HepG2 (cell line): ENCODE measurements around the gene CCDC83. TPM values are rescaled to one million over a fixed set of nuclear protein-coding genes. Genes with fewer than 3 reads are reported as not detected.

Source experiments
- ATAC-seq: fragments of 200-7000 bp; cut with Tn5 transposase; 3 replicates; pipeline ENCODE4 v1.9.1; 2020; ENCODE audit warnings: mild to moderate bottlenecking, moderate library complexity
- BruUV-seq: library from RNA; stranded (reverse); fragments of 400-500 nt; replicated peaks from 2 replicates; lab custom pipeline; 2021; lab: Mats Ljungman, UMichigan
- CTCF ChIA-PET: fragments of 300-600 bp; formaldehyde crosslinking; extraction: SDS; loops from one replicate; lab custom pipeline; 2021; ENCODE audit warnings: low total read pairs, inconsistent platforms, low intra/inter-chr PET ratio; lab: Yijun Ruan, JAX
- POLR2A ChIA-PET: fragments of 350-600 bp; sonication (Branson Sonifier 250); formaldehyde crosslinking; loops from one replicate; lab custom pipeline; 2020; ENCODE audit warnings: antibody characterized with exemption, inconsistent platforms; lab: Yijun Ruan, JAX
- DNase-seq: peaks from one replicate; pipeline ENCODE4 v3.0.0-alpha.2; 2015; ENCODE audit warnings: low spot score
- FAIRE-seq: peaks from 3 replicates; lab custom pipeline; 2011; peaks lifted over from hg19 to GRCh38; lab: Jason Lieb, UNC
- H2AFZ ChIP-seq: one replicate; pipeline ENCODE4 v1.6.1; 2011; ENCODE audit warnings: low read length, inconsistent platforms
- H3K27ac ChIP-seq: fragments of 300-600 bp; 3 replicates; pipeline ENCODE4 v1.8.0; 2011; ENCODE audit warnings: mixed run types, mild to moderate bottlenecking, mixed read lengths, low read length, inconsistent platforms; ENCODE audit not compliant: insufficient read depth; ENCODE audit errors: extremely low read length
- H3K27me3 ChIP-seq, 2 experiments: fragments of 200-600 bp in 1 of 2; 2 replicates in 1 of 2; 3 replicates in 1 of 2; pipeline versions ENCODE4 v1.6.0 to v1.8.0; 2011; ENCODE audit warnings: low read length in 2 of 2, mild to moderate bottlenecking in 2 of 2, moderate library complexity in 2 of 2, inconsistent platforms in 1 of 2; ENCODE audit not compliant: insufficient read depth in 2 of 2, control insufficient read depth in 1 of 2
- H3K36me3 ChIP-seq, 2 experiments: fragments of 200-600 bp in 1 of 2; replicated peaks in 1 of 2; 2 replicates in 1 of 2; 3 replicates in 1 of 2; pipeline versions ENCODE4 v1.5.1 to v1.8.0; 2011; ENCODE audit warnings: low read length in 2 of 2, inconsistent platforms in 1 of 2; ENCODE audit not compliant: insufficient read depth in 2 of 2, control insufficient read depth in 1 of 2
- H3K4me1 ChIP-seq: 2 replicates; pipeline ENCODE4 v1.5.1; 2012; ENCODE audit warnings: low read length, inconsistent platforms; ENCODE audit not compliant: insufficient read depth
- H3K4me2 ChIP-seq: 2 replicates; pipeline ENCODE4 v1.6.0; 2011; ENCODE audit warnings: low read depth, low read length, inconsistent platforms
- H3K4me3 ChIP-seq, 3 experiments: fragments of 200-600 bp in 1 of 3; sonication (generic), shearing (Covaris generic) in 1 of 3; replicated peaks in 1 of 3; 2 replicates each; pipeline ENCODE4 v1.5.1; 2011 to 2016; ENCODE audit warnings: low read length in 3 of 3, inconsistent platforms in 2 of 3, low read depth in 2 of 3, mild to moderate bottlenecking in 2 of 3, control low read depth in 1 of 3, mixed read lengths in 1 of 3; ENCODE audit not compliant: insufficient read depth in 1 of 3
- H3K79me2 ChIP-seq: one replicate; pipeline ENCODE4 v1.6.1; 2011; ENCODE audit warnings: low read length, inconsistent platforms; ENCODE audit not compliant: insufficient read depth
- H3K9ac ChIP-seq: 2 replicates; pipeline ENCODE4 v1.6.0; 2011; ENCODE audit warnings: mild to moderate bottlenecking, low read depth, low read length, inconsistent platforms; ENCODE audit not compliant: insufficient read depth
- H3K9me3 ChIP-seq: 2 replicates; pipeline ENCODE4 v1.5.1; 2012; ENCODE audit warnings: mild to moderate bottlenecking, low read length
- H4K20me1 ChIP-seq: 2 replicates; pipeline ENCODE4 v1.6.0; 2011; ENCODE audit warnings: inconsistent platforms, mild to moderate bottlenecking, low read length, moderate library complexity; ENCODE audit not compliant: insufficient read depth
- DDIT3 ChIP-seq: sonication (generic); formaldehyde crosslinking; IDR thresholded peaks from 2 replicates; pipeline ENCODE4 v1.4.0; 2020; ENCODE audit warnings: mild to moderate bottlenecking, missing genetic modification reagents
- FOSL1 ChIP-seq: sonication (generic); formaldehyde crosslinking; IDR thresholded peaks from 2 replicates; pipeline ENCODE4 v1.9.0; 2021; ENCODE audit warnings: missing genetic modification reagents, borderline replicate concordance
- GATAD1 ChIP-seq: IDR thresholded peaks from 2 replicates; pipeline ENCODE4 v1.6.1; 2016; ENCODE audit warnings: missing genetic modification reagents, missing compliant biosample characterization
- PAF1 ChIP-seq: IDR thresholded peaks from 2 replicates; pipeline ENCODE4 v1.6.1; 2016; ENCODE audit warnings: missing genetic modification reagents, missing compliant biosample characterization
- PAXIP1 ChIP-seq: sonication (generic); formaldehyde crosslinking; conservative IDR thresholded peaks from 2 replicates; pipeline ENCODE4 v1.4.0; 2020; ENCODE audit warnings: mild to moderate bottlenecking, missing genetic modification reagents, moderate library complexity
- PLRG1 ChIP-seq: fragments of 450-650 bp; conservative IDR thresholded peaks from 2 replicates; pipeline ENCODE4 v1.6.1; 2016
- POLR2G ChIP-seq: fragments of 200-400 bp; formaldehyde crosslinking; IDR thresholded peaks from 2 replicates; pipeline ENCODE4 v1.6.1; 2018; ENCODE audit warnings: mild to moderate bottlenecking, low read depth, low read length, moderate library complexity
- RFX3 ChIP-seq: IDR thresholded peaks from 2 replicates; pipeline ENCODE4 v1.6.1; 2016; ENCODE audit warnings: missing biosample characterization, missing genetic modification reagents
- XBP1 ChIP-seq: sonication (generic); formaldehyde crosslinking; IDR thresholded peaks from 2 replicates; pipeline ENCODE4 v1.5.0; 2020; ENCODE audit warnings: missing genetic modification reagents
- YEATS2 ChIP-seq: sonication (generic); formaldehyde crosslinking; IDR thresholded peaks from 2 replicates; pipeline ENCODE4 v1.4.0; 2020; ENCODE audit warnings: missing genetic modification reagents, borderline replicate concordance
- YEATS4 ChIP-seq: sonication (generic); formaldehyde crosslinking; IDR thresholded peaks from 2 replicates; pipeline ENCODE4 v1.4.0; 2020; ENCODE audit warnings: missing genetic modification reagents, borderline replicate concordance
- ZNF275 ChIP-seq: sonication (generic); formaldehyde crosslinking; IDR thresholded peaks from 2 replicates; pipeline ENCODE4 v1.8.0; 2022; ENCODE audit warnings: missing genetic modification reagents, mild to moderate bottlenecking, inconsistent platforms, borderline replicate concordance
- ZNF800 ChIP-seq: sonication (generic); formaldehyde crosslinking; IDR thresholded peaks from 2 replicates; pipeline ENCODE4 v1.4.0; 2020; ENCODE audit warnings: missing genetic modification reagents
- ZSCAN21 ChIP-seq: sonication (generic); formaldehyde crosslinking; IDR thresholded peaks from 2 replicates; pipeline ENCODE4 v1.8.0; 2022; ENCODE audit warnings: mild to moderate bottlenecking, missing genetic modification reagents, moderate library complexity, borderline replicate concordance
- WGBS: methylation state at CpG from one replicate; pipeline ENCODE4 v1.1.6; 2017; ENCODE audit warnings: low lambda C conversion rate; 5-methylcytosine and 5-hydroxymethylcytosine counted together
- in situ Hi-C: cut with HindIII; loops from 2 replicates; pipeline ENCODE4 v1.10.0; 2017; ENCODE audit warnings: low pct_unique_long_range_greater_than_20kb; ENCODE audit not compliant: extremely low pct_ligation_motif_present
- intact Hi-C: fragments of 100-400 bp; cut with micrococcal nuclease; formaldehyde crosslinking; loops from one replicate; pipeline ENCODE4 v1.10.0; 2022; ENCODE audit not compliant: unreplicated experiment
- polyA plus RNA-seq, 8 experiments: library from polyadenylated mRNA; depleted of rRNA in 3 of 8; stranded (reverse) in 7 of 8; unstranded in 1 of 8; fragments of >200 nt; fragmentation: Illumina TruSeq in 4 of 8; extraction: Trizol in 4 of 8; gene quantifications; 2 replicates each; pipeline versions ENCODE4 v1.2.1 to v1.2.3, GENCODE V29; 2011 to 2016; ENCODE audit warnings: low read depth in 4 of 8, missing spikeins in 1 of 8, mixed read lengths in 1 of 8; ENCODE audit not compliant: insufficient read depth in 1 of 8
- total RNA-seq, 5 experiments: library from RNA; depleted of rRNA; stranded (reverse); fragments of >200 nt; fragmentation: Illumina TruSeq; extraction: Trizol; gene quantifications; 2 replicates each; pipeline ENCODE4 v1.2.3, GENCODE V29; 2016; ENCODE audit warnings: low read depth in 1 of 5

Gene CCDC83
- total and polyA plus RNA-seq, 2 of the 13 experiments (the other 11 are each of a cell fraction or from before 2014, with no cell fraction given): not detected

- no peaks in the 10 kb centered on the region for H3K27me3 ChIP-seq
- no peak for FAIRE-seq
- ChIA-PET CTCF (no interaction called here), POLR2A (no interaction called here)
- no peak for ATAC-seq
- no peaks in the 10 kb centered on the region for H3K79me2 ChIP-seq
- in situ Hi-C loops: loop anchor here (10.0 to 25.0 kb wide), 2 partner anchors 273 to 355 kb away; no protein-coding TSS in a partner anchor
- H4K20me1 ChIP-seq: no peaks in the 10 kb centered on the region
- no peaks in the 10 kb centered on the region for H3K36me3 ChIP-seq
- no peak overlapping the region for H3K27ac ChIP-seq
- H3K9ac ChIP-seq: no peak overlapping the region
- H3K4me2 ChIP-seq: no peak overlapping the region
- no peak overlapping the region for H3K4me3 ChIP-seq
- peaks cover 19% of the 10 kb centered on the region for H3K4me1 ChIP-seq
- no peaks in the 10 kb centered on the region for H3K9me3 ChIP-seq
- no peak for DNase-seq
- H2AFZ ChIP-seq: no peak overlapping the region
- 89% methylated on average over 4 of the region's 4 CpGs for WGBS
- intact Hi-C loops: loop anchor here (2.0 kb wide), 2 partner anchors 85 to 353 kb away; partner anchors contain the start of gene CCDC83
- BruUV-seq: no TSS peak
- TF ChIP-seq RFX3 (CRISPR knock-in tag) (no peak), ZNF800 (CRISPR knock-in tag) (no peak), YEATS4 (CRISPR knock-in tag) (no peak), FOSL1 (CRISPR knock-in tag) (no peak), YEATS2 (CRISPR knock-in tag) (no peak), PAXIP1 (CRISPR knock-in tag) (no peak), DDIT3 (no peak), ZNF275 (CRISPR knock-in tag) (no peak), PLRG1 (no peak), ZSCAN21 (CRISPR knock-in tag) (no peak), POLR2G (no peak), GATAD1 (CRISPR knock-in tag) (no peak), XBP1 (CRISPR knock-in tag) (no peak), PAF1 (CRISPR knock-in tag) (no peak)
Observed at GRCh38 chr11:85939099-85940015, 84.2 kb downstream of the CCDC83 start.
